ENCODE measurements around the gene RBCK1.

Gene RBCK1

DNA sequence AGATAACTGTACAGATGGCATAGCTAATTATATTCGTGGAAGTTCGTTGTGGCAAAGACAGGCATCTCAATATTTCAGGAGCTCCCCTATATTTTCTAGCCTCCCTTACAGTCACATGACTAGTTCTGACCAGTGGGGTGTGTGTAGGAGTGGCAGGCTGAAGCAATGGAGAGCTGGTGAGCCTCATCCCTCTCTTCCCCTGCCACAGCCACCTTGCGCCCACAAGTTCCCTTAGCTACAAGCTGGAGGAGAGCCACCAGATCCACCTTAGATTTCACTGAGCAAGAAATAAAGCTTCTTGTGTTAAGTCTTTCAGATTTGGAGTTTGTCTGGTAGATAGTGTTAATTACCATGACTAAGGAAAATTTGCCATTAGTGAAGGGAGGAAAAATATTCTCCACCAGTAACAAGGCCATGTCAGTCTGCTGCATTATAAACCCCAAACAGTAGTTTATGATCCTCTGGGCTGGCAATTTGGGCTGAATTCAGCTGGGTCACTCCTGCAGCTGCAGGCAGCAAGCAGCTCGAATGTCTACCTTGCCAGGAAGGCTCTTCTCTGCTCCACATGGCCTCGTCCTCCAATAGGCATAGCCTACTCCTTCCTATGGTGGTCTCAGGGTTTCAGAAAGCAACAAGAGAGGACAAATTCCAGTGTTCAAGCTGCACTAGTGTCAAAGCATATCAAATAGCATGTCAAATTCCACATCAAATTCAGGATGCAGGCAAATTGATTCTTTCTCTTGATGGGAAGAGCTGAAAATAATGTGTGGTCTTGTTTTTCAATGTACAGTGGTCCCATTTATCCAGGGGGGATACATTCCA, 7.4 kb upstream of the RBCK1 start:
- no peak for DNase-seq

DNA sequence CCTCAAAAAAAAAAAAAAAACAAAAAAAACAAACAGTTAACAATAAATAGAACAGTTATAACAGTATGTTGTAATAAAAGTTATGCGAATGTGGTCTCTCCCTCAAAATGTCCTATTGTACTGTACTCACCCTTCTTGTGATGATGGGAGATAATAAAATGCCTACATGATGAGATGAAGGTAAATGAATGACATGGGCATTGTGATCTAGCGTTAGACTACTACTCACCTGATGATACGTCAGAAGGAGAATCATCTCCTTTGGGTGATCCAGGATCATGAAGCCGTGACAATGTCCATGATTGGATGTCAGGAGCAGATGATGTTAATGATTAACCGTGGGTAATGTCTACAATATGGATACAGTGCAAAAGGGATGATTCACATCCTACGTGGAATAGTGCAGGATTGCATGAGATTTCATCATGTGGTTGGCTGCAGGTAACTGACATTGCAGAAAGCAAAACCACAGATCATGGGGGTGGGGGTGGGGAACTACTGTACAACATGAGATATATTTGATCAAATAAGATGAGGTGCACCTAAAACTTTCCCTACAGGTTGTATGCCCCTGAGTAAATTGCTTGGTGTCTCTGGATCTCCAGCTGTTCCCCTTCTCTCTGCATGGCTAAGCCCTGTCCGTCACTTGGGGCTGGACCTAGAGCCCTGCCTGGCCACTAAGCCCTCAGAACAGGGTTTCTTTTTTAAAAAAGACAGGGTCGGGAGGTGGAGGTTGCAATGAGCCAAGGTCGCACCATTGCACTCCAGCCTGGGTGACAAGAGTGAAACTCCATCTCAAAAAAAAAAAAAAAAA, 6.2 kb upstream of the RBCK1 start:
- no peak for DNase-seq

DNA sequence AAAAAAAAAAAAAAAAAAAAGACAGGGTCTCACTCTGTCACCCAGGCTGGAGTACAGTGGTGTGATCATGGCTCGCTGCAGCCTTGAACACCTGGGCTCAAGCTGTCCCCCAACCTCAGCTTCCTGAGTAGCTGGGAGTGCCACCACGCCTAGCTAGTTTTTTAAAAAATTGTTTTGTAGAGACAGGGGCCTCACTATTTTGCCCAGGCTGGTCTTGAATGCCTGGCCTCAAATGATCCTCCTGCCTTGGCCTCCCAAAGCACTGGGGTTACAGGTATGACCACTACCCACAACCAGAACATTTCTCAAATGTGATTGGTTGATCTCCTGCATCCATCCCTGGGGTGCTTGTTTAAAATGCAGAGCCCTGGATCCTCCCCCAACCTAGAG, 5.6 kb upstream of the RBCK1 start:
- no peak for DNase-seq

DNA sequence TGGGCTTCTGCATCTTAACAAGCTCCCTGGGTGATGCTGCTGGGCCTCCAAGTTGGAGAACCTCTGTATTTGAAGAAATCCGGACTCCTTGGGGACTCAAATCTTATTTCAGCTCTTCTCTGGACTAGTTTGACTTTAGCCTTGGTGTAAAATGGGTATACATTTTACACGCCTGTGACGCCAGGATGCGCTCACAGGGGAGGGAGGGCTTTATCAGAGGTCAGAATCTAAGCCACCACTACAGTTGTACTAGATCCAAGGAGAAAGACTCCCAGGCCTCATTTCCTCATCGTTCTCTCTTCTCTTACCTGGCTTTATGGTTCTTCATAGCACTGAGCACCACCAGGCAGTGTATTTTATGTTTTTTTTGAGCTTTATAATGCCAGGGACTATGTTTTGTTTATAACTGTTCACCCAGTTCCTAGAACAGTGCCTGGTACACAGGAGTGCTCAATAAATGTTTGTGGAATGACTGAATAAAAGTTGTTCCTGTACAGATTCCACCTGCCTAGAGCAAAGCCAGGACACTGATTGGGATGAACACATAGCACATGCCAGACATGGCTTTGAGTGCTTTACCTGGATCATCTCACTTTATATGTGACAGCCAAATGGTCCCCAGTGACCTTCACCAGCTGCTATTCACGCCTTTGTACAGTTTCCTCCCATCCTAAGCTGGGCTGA, 5.1 kb upstream of the RBCK1 start:
- no peak for DNase-seq

DNA sequence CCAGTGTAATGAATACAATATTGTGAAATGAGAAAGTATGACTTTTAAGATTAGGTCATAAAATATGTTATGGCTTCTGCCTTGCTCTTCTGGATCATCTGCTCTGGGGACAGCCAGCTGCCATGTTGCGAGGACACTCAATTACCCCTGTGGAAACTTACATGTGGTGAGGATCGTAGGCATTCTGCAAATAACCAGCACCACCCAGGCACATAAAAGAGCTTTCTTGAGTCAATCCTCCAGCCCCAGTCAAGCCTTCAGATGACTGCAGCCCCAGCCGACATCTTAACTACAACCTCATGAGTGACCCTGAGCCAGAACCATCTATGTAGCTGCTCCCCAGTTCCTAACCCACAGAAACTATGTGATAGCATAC, 4.5 kb upstream of the RBCK1 start:
- DNase-seq, result no peak

DNA sequence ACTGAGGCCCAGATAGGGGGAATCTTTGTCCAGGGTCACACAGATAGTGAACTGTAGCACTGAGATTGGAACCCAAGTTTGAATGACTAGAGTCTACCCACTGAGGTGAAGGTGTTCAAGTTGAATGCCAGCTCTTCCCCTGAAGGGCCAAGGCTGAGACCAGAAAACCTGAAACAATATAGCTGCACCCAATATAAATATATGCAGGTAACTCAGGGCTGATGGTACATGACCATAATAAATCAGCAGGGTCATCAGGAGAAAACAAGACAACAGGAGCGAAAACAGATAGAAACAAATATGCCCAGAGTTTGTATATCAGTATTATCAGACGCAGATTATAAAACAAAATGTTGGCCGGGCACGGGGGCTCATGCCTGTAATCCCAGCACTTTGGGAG, 4.0 kb upstream of the RBCK1 start:
- DNase-seq, result no peak

DNA sequence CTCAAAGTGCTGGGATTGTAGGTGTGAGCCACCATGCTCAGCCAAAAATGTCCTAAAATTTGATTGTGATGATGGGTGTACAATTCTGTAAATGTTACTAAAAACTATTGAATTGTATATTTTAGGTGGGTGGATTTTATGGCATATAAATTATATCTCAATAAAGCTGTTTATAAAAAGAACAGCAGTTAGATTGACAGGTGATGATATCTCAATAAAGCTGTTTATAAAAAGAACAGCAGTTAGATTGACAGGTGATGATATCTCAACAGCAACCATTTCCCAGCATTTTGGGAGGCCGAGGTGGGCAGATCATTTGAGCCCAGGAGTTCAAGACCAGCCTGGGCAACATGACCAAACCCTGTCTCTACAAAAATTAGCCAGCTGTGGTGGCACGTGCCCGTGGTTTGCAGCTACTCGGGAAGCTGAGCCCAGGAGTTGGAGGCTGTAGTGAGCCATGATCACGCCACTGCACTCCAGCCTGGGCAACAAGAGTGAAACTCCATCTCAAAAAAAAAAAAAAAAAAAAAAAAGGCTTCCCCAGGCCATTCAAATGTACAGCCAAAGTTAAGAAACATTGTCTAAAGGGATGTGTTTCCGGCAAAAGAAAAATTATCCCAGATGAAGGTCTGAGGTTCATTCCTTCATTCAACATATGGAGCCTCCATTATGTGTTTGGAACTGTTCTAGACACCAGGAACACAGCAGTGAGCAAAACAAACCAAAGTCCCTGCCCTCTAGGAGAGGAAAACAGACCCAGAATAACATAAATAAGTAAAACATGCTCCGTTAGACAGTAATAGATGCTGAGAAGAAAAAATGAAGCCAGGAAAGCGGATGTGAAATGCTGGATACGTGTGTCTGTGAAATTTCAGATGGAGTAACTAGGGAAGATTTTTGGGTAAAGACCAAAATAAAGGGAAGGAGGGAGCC, 1.6 kb upstream of the RBCK1 start:
- no peak for DNase-seq

DNA sequence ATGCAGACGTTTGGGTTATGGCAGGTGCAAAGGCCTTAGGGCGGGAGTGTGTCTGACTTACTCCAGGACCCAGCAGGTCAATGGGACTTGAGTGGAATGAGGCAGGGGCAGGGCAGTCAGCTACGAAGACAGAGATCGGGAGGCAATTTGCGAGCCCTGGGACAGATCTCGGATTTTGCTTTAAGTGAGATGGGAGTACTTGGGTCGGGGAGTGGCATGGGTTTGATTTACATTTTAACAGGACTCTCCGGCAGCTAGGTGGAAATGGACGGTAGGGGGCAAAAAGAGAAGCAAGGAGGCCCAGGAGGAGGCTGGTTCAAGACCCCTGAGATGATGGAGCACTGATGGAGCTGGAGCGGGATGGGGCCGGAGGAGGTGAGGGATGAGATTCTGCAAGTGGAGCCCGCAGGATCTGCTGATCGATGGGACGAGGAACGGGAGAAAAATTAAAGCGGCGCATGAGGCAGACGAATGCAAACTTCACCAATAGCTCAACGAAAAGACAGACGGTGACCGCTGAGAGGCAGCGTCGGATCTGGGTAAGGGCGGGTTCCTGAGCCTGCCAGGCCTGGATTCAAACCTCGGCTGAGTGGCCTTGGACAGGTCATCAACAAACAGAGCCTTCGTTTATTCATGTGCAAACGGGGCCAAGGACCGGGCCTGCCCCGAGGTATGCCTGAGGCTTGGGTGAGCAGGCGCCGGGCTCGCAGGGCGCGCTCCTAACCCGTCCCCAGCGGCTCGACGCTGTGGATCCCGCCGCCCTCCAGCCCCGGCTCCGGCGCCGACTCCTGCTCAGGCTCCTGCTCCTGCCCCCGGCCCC, 756 bp upstream of the RBCK1 start:
- peak; percentile 58 for DNase-seq

DNA sequence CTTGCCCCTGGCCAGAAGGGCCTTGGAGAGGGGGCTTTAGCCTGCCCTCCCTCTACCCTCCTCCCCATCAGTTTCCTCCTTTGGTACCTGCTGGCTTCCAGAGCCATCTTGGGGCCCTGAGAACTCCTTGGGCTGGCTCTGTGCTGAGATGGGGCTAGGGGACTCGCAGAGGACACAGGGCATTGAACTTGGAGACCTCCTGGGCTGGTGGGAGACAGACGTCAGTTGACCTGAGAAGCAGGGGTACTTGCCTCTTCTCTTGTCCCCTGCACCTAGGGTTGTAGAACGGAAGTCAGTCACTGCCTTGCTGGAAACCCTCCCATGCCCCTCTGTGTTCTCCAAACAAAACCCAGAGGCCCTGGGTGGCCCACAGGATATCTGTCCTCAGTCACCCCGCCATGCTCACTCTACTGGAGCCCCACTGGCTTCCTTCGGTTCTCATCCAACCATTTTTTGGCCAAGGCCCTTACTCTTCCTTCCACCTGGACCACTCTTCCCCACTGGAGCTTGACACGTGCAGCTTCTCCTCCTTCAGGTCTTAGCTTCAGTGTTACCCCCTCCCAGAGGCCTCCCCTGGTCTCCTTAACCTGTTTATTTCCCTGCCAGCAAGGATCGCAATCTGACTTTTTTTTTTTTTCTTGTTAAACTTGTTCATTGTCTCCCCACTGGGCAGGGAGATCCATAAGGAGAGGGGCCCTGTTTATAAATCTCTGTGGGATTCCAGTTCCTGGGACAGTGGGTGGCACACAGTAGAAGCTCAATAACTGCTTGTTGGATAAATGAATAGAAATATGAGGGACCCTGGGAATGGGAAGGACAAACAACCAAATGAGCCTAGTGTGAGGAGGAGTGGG, 971 bp downstream of the RBCK1 start:
- no peak for DNase-seq

DNA sequence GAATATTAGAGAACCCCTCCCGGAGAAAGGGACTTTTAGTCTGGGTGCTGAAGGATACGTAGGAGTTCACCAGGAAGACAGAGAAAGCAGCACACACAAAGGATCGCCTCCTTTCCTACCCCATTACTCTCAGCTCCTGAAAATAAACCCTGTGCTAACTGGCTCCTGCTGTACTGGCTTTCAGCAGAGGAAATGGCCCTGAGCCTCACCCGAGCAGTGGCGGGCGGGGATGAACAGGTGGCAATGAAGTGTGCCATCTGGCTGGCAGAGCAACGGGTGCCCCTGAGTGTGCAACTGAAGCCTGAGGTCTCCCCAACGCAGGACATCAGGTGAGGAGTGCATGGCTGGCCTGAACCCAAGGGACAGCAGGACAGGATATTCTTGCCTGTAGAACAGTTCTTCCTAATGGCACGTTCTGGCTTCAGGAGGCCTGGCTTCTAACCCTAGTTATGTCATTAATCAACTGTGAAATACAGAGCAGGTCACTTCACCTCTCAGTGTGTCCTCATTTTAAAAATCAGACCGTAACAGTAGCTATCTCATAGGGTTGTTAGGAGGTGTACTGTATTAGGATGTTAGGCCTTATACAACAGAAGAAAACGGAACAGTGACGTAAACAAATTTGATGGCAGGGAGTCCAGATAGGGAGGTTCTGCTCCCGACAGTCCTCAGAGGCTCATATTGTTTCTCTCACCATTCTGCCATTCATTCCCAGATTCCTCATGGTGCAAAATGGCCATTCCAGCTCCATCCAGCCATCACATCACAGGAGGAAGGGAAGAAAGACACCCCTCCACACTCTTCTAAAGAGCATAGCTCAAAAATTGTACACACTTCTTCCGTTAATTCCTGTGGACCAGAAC, 1.8 kb downstream of the RBCK1 start:
- no peak for DNase-seq

DNA sequence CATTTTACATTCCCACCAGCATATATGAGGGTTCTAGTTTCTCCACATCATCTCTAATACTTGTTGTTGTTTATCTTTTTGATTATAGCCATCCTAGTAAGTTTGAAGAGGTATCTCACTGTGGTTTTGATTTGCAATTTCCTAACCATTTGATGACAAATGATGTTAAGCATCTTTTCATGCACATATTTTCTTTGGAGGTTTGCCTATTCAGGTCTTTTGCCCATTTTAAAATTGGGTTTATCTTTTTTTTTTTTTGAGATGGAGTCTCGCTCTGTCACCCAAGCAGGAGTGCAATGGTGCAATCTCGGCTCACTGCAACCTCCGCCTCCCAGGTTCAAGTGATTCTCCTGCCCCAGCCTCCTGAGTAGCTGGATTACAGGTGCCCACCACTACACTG, 4.0 kb downstream of the RBCK1 start:
- DNase-seq, result no peak

DNA sequence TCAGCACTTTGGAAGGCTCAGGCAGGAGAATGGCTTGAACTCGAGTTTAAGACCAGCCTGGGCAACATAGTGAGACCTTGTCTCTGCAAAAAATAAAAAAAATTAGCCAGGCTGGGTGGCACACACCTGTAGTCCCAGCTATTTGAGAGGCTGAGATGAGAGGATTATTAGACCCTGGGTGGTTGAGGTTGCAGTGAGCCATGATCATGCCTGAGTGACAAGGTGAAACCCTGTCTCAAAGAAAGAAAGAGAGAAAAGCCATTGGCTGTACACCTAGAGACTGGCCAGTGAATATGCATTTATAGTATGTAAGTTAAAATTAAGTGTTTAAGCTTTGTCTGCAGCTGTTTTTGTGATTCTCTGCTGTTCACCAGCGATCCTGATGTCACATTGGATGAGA, 6.1 kb downstream of the RBCK1 start:
- no peak for DNase-seq

DNA sequence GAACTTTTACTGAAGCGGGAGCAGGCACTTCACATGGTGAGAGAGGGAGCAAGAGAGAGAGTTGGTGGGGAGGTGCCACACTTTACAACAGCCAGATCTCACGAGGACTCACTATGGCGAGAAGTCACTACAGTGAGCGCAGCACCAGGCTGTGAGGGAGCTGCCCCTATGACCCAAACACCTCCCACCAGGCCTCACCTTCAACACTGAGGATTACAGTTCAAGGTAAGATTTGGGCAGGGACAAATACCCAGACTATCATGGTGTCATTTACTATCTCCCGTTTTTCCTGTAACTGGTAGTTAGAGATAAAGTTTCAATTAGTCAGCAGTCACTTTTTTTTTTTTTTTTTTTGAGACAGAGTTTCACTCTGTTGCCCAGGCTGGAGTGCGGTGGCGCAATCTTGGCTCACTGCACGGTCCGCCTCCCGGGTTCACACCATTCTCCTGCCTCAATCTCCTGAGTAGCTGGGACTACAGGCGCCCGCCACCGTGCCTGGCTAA, 7.8 kb downstream of the RBCK1 start:
- DNase-seq, result no peak

DNA sequence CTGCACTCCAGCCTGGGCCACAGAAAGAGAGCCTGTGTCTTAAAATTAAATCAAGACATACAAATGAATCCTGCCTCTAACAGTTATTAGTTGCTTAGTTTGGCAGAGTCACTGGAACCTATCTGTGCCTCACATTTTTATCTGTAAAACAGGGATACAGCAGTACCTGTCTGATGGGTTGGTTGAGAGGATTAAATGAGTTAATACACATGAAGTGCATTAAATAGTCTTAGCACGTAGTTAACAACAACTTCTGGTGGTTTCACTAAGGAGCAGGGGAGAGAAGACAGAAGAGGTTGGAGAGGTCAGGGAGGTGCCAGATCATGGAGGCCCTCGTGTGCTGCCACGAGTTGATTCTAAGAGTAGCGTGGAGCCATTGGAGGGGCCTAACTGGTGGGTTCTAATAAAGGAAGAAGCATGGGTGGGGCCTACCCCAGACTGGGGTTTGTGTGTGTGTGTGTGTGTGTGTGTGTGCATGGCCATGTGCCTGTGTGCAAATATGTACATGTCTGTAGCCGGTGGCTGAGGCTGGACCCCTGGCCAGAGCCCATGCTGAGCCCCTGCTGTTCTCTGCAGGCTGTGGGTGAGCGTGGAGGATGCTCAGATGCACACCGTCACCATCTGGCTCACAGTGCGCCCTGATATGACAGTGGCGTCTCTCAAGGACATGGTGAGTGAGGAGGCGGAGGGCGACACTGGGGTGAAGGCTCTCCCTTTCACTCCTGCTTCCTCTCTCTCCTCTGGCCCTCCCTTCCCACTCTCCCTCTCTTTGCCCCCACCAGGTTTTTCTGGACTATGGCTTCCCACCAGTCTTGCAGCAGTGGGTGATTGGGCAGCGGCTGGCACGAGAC, 9.1 kb downstream of the RBCK1 start:
- DNase-seq, result no peak

DNA sequence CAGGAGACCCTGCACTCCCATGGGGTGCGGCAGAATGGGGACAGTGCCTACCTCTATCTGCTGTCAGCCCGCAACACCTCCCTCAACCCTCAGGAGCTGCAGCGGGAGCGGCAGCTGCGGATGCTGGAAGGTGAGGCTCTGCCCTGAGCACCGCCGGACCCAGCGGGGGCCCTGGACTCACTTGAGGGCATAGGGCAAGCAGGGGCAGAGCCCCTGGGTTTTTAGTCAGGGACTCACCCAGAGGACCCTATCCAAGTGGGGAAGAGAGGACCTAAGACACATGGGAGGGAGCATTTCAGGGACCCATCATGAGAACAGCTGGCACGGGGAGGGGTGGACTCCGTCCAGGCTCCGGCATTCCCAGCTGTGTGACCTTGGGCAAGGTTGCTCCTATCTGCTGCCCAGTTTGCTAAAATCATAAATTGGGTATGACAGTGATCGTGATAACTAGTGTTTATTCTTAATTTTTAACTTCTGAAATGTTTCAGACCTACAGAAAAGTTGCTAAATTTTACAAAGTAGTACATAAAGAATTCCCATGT, 9.8 kb downstream of the RBCK1 start:
- DNase-seq, result no peak

DNA sequence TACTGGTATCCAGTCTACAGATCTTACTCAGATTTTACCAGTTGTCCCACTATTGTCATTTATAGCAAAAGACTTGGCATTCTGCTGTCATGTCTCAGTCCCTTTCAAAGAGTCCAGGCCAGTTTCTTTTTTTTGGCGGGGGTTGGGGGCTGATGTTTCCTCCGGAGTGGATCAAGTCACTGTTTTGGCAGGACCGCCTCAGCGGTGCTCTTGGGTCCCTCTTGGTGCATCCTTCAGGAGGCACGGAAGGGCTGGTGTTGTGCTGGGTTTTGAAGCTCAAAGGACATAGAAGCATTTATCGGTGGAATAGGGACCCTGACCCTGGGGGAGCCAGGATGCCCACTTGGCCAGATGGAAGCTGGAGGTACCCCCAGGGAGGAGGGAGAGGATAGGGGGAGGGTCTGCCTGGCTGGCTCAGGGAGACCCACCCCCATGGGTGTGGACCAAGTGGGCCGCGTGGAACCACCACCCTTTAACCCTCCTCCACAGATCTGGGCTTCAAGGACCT, 10.8 kb downstream of the RBCK1 start:
- no peak for DNase-seq

DNA sequence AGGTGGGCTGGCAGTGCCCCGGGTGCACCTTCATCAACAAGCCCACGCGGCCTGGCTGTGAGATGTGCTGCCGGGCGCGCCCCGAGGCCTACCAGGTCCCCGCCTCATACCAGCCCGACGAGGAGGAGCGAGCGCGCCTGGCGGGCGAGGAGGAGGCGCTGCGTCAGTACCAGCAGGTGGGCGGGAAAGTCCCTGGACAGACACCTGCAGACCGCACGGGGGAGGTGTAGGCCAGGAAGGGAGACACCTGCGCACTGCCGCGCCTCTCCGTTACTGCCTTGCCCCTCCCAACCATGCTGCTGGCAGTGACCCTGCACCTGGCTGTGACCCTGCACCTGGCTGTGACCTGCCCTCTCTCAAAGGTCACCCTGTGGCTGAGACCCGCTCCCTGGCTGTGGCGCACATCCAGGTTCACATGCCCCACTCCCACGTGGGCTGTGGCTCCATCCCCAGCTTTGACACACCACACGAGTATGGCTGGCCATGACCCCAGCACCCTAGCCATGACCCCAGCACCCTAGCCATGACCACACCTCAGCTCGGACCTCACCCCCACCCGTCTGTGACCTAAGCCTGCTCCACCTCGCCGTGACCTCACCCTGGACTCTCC, 11.6 kb downstream of the RBCK1 start:
- no peak for DNase-seq
